Measurements from ENCODE around the gene UBL7.
A peak's percentile ranks its signal among the peaks of the same experiment; 100 is the strongest.
"Not testable (repeated sequence)": the region's sequence is repeated elsewhere in the genome, so short reads cannot be mapped to it uniquely, and the experiment has no call there.

Gene UBL7

GRCh38 chr15:74460871-74461846, at the start of gene UBL7:
TSS of gene UBL7 (minus strand) at chr15:74461160. CDS start at chr15:74458867, 2,293 bp downstream.
- peak; percentile 95 for DNase-seq (ENCODE audit: low read depth in 2 of 2)

- DNase-seq (ENCODE audit: low read depth in 2 of 2), result no peak
Observed at GRCh38 chr15:74506515-74506840, 45.5 kb upstream of the UBL7 start.

- no peak for DNase-seq (ENCODE audit: low read depth in 2 of 2)
Observed at GRCh38 chr15:74505837-74506514, 45.0 kb upstream of the UBL7 start.

- DNase-seq (ENCODE audit: low read depth in 2 of 2), result no peak
Observed at GRCh38 chr15:74504836-74505235, 43.9 kb upstream of the UBL7 start.

GRCh38 chr15:74504418-74504817, 43.5 kb upstream of the UBL7 start:
- no peak for DNase-seq (ENCODE audit: low read depth in 2 of 2)

- DNase-seq (ENCODE audit: low read depth in 2 of 2), result no peak
Observed at GRCh38 chr15:74502301-74502700, 41.3 kb upstream of the UBL7 start.

GRCh38 chr15:74500401-74500800, 39.4 kb upstream of the UBL7 start:
- no peak for DNase-seq (ENCODE audit: low read depth in 2 of 2)

- no peak for DNase-seq (ENCODE audit: low read depth in 2 of 2)
Observed at GRCh38 chr15:74499366-74499765, 38.4 kb upstream of the UBL7 start.

GRCh38 chr15:74497584-74497983, 36.6 kb upstream of the UBL7 start:
- DNase-seq (ENCODE audit: low read depth in 2 of 2), result no peak

GRCh38 chr15:74496648-74497047, 35.7 kb upstream of the UBL7 start:
- DNase-seq (ENCODE audit: low read depth in 2 of 2), result no peak

- DNase-seq (ENCODE audit: low read depth in 2 of 2), result no peak
Observed at GRCh38 chr15:74490339-74490689, 29.4 kb upstream of the UBL7 start.

- peak; percentile 59 to 61 for DNase-seq (ENCODE audit: low read depth in 2 of 2)
Observed at GRCh38 chr15:74489518-74490338, 28.8 kb upstream of the UBL7 start.

- no peak for DNase-seq (ENCODE audit: low read depth in 2 of 2)
Observed at GRCh38 chr15:74488776-74489175, 27.8 kb upstream of the UBL7 start.

GRCh38 chr15:74482661-74483060, 21.7 kb upstream of the UBL7 start:
- no peak for DNase-seq (ENCODE audit: low read depth in 2 of 2)

GRCh38 chr15:74480364-74480763, 19.4 kb upstream of the UBL7 start:
- DNase-seq (ENCODE audit: low read depth in 2 of 2), result not testable (repeated sequence)

- DNase-seq (ENCODE audit: low read depth in 2 of 2), result not testable (repeated sequence)
Observed at GRCh38 chr15:74471621-74472020, 10.7 kb upstream of the UBL7 start.

GRCh38 chr15:74470631-74471395, 9.9 kb upstream of the UBL7 start:
- no peak for DNase-seq (ENCODE audit: low read depth in 2 of 2)

GRCh38 chr15:74468341-74469032, 7.5 kb upstream of the UBL7 start:
- no peak for DNase-seq (ENCODE audit: low read depth in 2 of 2)

- no peak for DNase-seq (ENCODE audit: low read depth in 2 of 2)
Observed at GRCh38 chr15:74466570-74466969, 5.6 kb upstream of the UBL7 start.

- no peak for DNase-seq (ENCODE audit: low read depth in 2 of 2)
Observed at GRCh38 chr15:74464897-74465296, 3.9 kb upstream of the UBL7 start.

- no peak for DNase-seq (ENCODE audit: low read depth in 2 of 2)
Observed at GRCh38 chr15:74464216-74464615, 3.3 kb upstream of the UBL7 start.
